DND-41 (cell line): ENCODE data around the gene RRM1.
A peak's percentile ranks its signal among the peaks of the same experiment; 100 is the strongest.
"Not testable (repeated sequence)": the region's sequence is repeated elsewhere in the genome, so short reads cannot be mapped to it uniquely, and the experiment has no call there.

Source experiments
- ATAC-seq: fragments of 200-7000 bp; cut with Tn5 transposase; 3 replicates; pipeline ENCODE4 v1.9.1; 2021; ENCODE audit warnings: low read depth; ENCODE audit not compliant: insufficient read depth
- DNase-seq: peaks from one replicate; pipeline ENCODE4 v3.0.0-alpha.2; 2020
- H2AFZ ChIP-seq: 2 replicates; pipeline ENCODE4 v1.6.0; 2012; ENCODE audit warnings: low read depth, low read length
- H3K27ac ChIP-seq: 2 replicates; pipeline ENCODE4 v1.5.1; 2012; ENCODE audit warnings: low read length, inconsistent platforms
- H3K27me3 ChIP-seq: fragments of 200-600 bp; sonication (generic); 2 replicates; pipeline ENCODE4 v1.6.0; 2012; ENCODE audit warnings: low read length, mild to moderate bottlenecking, inconsistent platforms; ENCODE audit not compliant: insufficient read depth, poor library complexity
- H3K36me3 ChIP-seq: 2 replicates; pipeline ENCODE4 v1.5.1; 2012; ENCODE audit warnings: low read length, inconsistent platforms; ENCODE audit not compliant: insufficient read depth
- H3K4me1 ChIP-seq: 2 replicates; pipeline ENCODE4 v1.5.1; 2012; ENCODE audit warnings: mild to moderate bottlenecking, low read length; ENCODE audit not compliant: insufficient read depth
- H3K4me2 ChIP-seq: 2 replicates; pipeline ENCODE4 v1.6.0; 2012; ENCODE audit warnings: mild to moderate bottlenecking, moderate library complexity, low read length, inconsistent platforms; ENCODE audit not compliant: insufficient read depth
- H3K4me3 ChIP-seq, 2 experiments: fragments of 200-600 bp in 1 of 2; shearing (Covaris generic) in 1 of 2; 2 replicates each; pipeline ENCODE4 v1.5.1; 2012 to 2016; ENCODE audit warnings: inconsistent platforms in 2 of 2, low read length in 2 of 2, mild to moderate bottlenecking in 2 of 2, low read depth in 1 of 2, moderate library complexity in 1 of 2
- H3K79me2 ChIP-seq: 2 replicates; pipeline ENCODE4 v1.6.0; 2012; ENCODE audit warnings: low read length, inconsistent platforms; ENCODE audit not compliant: insufficient read depth
- H3K9ac ChIP-seq: 2 replicates; pipeline ENCODE4 v1.6.0; 2012; ENCODE audit warnings: low read depth, mild to moderate bottlenecking, inconsistent platforms, low read length, moderate library complexity
- H3K9me3 ChIP-seq: 2 replicates; pipeline ENCODE4 v1.5.1; 2012; ENCODE audit warnings: low read length, moderate library complexity, mild to moderate bottlenecking, inconsistent platforms; ENCODE audit not compliant: insufficient read depth, severe bottlenecking
- H4K20me1 ChIP-seq: 2 replicates; pipeline ENCODE4 v1.6.0; 2012; ENCODE audit warnings: low read length; ENCODE audit not compliant: insufficient read depth
- CTCF ChIP-seq: IDR thresholded peaks from 2 replicates; pipeline ENCODE4 v1.5.1; 2012; ENCODE audit warnings: borderline replicate concordance, low read length, moderate library complexity, mild to moderate bottlenecking; ENCODE audit not compliant: poor library complexity, severe bottlenecking; ENCODE audit errors: extremely low read depth
- EZH2 ChIP-seq: IDR thresholded peaks from 3 replicates; pipeline ENCODE4 v1.6.1; 2012; ENCODE audit warnings: borderline replicate concordance, low read depth, mild to moderate bottlenecking, moderate library complexity, low read length, inconsistent platforms; ENCODE audit not compliant: severe bottlenecking

The RRM1 gene

GRCh38 chr11:4164884-4165590, 70.4 kb downstream of the RRM1 start:
- Histone ChIP-seq H4K20me1 (no peaks in the 10 kb centered on the region), H3K4me2 (no peak overlapping the region), H3K36me3 (no peaks in the 10 kb centered on the region), H3K9me3 (no peaks in the 10 kb centered on the region), H2AFZ (no peak overlapping the region), H3K27me3 (no peaks in the 10 kb centered on the region), H3K4me3 (no peak overlapping the region), H3K9ac (no peak overlapping the region), H3K27ac (no peak overlapping the region), H3K4me1 (no peaks in the 10 kb centered on the region), H3K79me2 (no peaks in the 10 kb centered on the region)
- ATAC-seq: no peak
- TF ChIP-seq CTCF (no peak), EZH2 (no peak)
- DNase-seq: no peak

DNA sequence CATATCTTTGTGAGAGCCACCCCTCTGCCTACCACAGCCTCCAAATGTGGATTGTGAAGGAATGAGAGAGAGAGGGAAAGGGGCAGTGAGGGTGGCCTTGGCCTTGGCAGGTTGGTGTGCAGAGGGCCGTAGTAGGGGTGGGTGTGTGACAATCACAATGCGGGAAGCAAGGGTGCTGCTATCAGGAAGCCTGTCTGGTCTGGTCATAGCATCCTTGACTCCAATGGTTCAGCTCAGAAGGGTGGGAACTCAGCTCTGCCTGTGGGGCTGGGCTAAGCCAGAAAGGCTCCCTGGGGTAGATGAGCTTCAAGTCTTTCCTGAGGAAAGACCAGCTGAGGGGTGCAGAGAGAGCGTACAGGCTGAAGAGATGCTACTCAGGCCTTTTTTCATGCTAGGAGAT, 72.7 kb downstream of the RRM1 start:
- no peaks in the 10 kb centered on the region for H3K4me1 ChIP-seq
- H3K27ac ChIP-seq: no peak overlapping the region
- H3K27me3 ChIP-seq: no peaks in the 10 kb centered on the region
- TF ChIP-seq EZH2 (no peak), CTCF (no peak)
- H3K9ac ChIP-seq: no peak overlapping the region
- H3K36me3 ChIP-seq: no peaks in the 10 kb centered on the region
- H4K20me1 ChIP-seq: no peaks in the 10 kb centered on the region
- no peak overlapping the region for H3K4me2 ChIP-seq
- DNase-seq: no peak
- no peaks in the 10 kb centered on the region for H3K79me2 ChIP-seq
- ATAC-seq: no peak
- H3K9me3 ChIP-seq: no peaks in the 10 kb centered on the region
- no peak overlapping the region for H2AFZ ChIP-seq
- H3K4me3 ChIP-seq: no peak overlapping the region

GRCh38 chr11:4167758-4168157, 73.2 kb downstream of the RRM1 start:
- H3K4me1 ChIP-seq: no peaks in the 10 kb centered on the region
- H3K36me3 ChIP-seq: no peaks in the 10 kb centered on the region
- H3K9ac ChIP-seq: no peak overlapping the region
- no peaks in the 10 kb centered on the region for H3K79me2 ChIP-seq
- TF ChIP-seq CTCF (no peak), EZH2 (no peak)
- H3K4me2 ChIP-seq: no peak overlapping the region
- H2AFZ ChIP-seq: no peak overlapping the region
- H3K4me3 ChIP-seq: no peak overlapping the region
- no peaks in the 10 kb centered on the region for H4K20me1 ChIP-seq
- ATAC-seq (no peak), DNase-seq (no peak)
- no peaks in the 10 kb centered on the region for H3K27me3 ChIP-seq
- H3K27ac ChIP-seq: no peak overlapping the region
- no peaks in the 10 kb centered on the region for H3K9me3 ChIP-seq

DNA sequence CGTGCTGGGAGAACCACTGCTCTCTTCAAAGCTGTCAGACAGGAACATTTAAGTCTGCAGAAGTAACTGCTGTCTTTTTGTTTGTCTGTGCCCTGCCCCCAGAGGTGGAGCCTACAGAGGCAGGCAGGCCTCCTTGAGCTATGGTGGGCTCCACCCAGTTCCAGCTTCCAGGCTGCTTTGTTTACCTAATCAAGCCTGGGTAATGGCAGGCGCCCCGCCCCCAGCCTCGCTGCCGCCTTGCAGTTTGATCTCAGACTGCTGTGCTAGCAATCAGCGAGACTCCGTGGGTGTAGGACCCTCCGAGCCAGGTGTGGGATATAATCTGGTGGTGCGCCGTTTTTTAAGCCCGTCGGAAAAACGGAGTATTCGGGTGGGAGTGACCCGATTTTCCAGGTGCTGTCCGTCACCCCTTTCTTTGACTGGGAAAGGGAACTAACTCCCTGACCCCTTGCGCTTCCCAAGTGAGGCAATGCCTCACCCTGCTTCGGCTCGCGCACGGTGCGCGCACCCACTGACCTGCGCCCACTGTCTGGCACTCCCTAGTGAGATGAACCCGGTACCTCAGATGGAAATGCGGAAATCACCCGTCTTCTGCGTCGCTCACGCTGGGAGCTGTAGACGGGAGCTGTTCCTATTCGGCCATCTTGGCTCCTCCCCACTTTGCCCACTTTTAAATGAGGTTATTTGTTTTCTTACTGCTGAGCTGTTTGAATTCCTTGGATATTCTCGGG, 81.2 kb downstream of the RRM1 start:
- H2AFZ ChIP-seq: not testable (repeated sequence)
- peak; percentile 60 for DNase-seq

More for the DNA sequence above, 81.2 kb downstream of the RRM1 start:
- not testable (repeated sequence) for H4K20me1 ChIP-seq, ATAC-seq, H3K27ac ChIP-seq, H3K4me2 ChIP-seq, H3K36me3 ChIP-seq, H3K4me3 ChIP-seq, H3K79me2 ChIP-seq, H3K27me3 ChIP-seq, H3K9ac ChIP-seq, H3K9me3 ChIP-seq, H3K4me1 ChIP-seq
